ENCODE results near the gene LCMT2.

Gene LCMT2

DNA sequence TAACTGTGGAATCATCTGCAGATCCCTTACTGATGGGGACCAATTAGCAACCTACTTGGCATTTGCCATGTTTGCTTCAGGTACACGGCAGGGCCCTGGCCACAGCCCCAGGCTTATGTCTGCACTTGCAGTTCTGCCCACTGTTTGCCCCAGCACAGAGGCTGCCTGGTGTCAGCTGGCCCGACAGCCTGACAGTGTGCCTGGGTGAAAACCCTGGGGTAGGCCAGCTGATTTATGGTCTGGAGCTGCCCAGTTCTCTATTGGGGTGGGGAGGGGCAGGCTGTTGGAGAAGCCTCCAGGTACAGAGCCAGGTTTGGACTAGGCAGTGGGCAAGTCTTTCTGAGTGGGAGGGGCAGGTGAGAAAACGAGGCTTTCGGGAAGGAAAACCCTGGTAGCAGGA, 52.5 kb downstream of the LCMT2 start:
- H4K20me1 ChIP-seq (ENCODE audit: insufficient read depth, low read length): no peaks in the 10 kb centered on the region
- no peak overlapping the region for H3K27ac ChIP-seq (ENCODE audit: low read length)
- H3K36me3 ChIP-seq (replicated peaks; ENCODE audit: low read depth, low read length): no peaks in the 10 kb centered on the region

GRCh38 chr15:43277231-43277823, 53.0 kb downstream of the LCMT2 start:
- H3K4me2 ChIP-seq (ENCODE audit: low read length): no peak overlapping the region
- no peak overlapping the region for H3K27ac ChIP-seq (ENCODE audit: low read length)
- H3K27me3 ChIP-seq (ENCODE audit: low read depth, low read length): no peaks in the 10 kb centered on the region
- no peak overlapping the region for H3K4me3 ChIP-seq (ENCODE audit: low read length)
- no peaks in the 10 kb centered on the region for H3K9me3 ChIP-seq (ENCODE audit: insufficient read depth, low read length)
- H3K79me2 ChIP-seq (ENCODE audit: low read length): no peaks in the 10 kb centered on the region
- no peaks in the 10 kb centered on the region for H3K36me3 ChIP-seq (replicated peaks; ENCODE audit: low read depth, low read length)
- H2AFZ ChIP-seq (ENCODE audit: low read depth, low read length): no peak overlapping the region; the same call in 1 of the 2 replicates
- no peaks in the 10 kb centered on the region for H4K20me1 ChIP-seq (ENCODE audit: insufficient read depth, low read length)
- H3K4me1 ChIP-seq (ENCODE audit: low read length): no peaks in the 10 kb centered on the region
- TF ChIP-seq, protein P1, sequence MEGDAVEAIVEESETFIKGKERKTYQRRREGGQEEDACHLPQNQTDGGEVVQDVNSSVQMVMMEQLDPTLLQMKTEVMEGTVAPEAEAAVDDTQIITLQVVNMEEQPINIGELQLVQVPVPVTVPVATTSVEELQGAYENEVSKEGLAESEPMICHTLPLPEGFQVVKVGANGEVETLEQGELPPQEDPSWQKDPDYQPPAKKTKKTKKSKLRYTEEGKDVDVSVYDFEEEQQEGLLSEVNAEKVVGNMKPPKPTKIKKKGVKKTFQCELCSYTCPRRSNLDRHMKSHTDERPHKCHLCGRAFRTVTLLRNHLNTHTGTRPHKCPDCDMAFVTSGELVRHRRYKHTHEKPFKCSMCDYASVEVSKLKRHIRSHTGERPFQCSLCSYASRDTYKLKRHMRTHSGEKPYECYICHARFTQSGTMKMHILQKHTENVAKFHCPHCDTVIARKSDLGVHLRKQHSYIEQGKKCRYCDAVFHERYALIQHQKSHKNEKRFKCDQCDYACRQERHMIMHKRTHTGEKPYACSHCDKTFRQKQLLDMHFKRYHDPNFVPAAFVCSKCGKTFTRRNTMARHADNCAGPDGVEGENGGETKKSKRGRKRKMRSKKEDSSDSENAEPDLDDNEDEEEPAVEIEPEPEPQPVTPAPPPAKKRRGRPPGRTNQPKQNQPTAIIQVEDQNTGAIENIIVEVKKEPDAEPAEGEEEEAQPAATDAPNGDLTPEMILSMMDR (IDR thresholded peaks at IDR 0.05; ENCODE audit: low read depth, low read length): no peak
- TF ChIP-seq EZH2phosphoT487 (IDR thresholded peaks at IDR 0.05; ENCODE audit: low read depth): no peak
- no peak overlapping the region for H3K9ac ChIP-seq (ENCODE audit: low read length)

More for the DNA sequence above, 52.5 kb downstream of the LCMT2 start:
- no peak overlapping the region for H3K4me2 ChIP-seq (ENCODE audit: low read length)
- H3K4me3 ChIP-seq (ENCODE audit: low read length): no peak overlapping the region
- no peak overlapping the region for H3K9ac ChIP-seq (ENCODE audit: low read length)
- no peaks in the 10 kb centered on the region for H3K4me1 ChIP-seq (ENCODE audit: low read length)
- no peaks in the 10 kb centered on the region for H3K9me3 ChIP-seq (ENCODE audit: insufficient read depth, low read length)
- H3K27me3 ChIP-seq (ENCODE audit: low read depth, low read length): no peaks in the 10 kb centered on the region
- no peak overlapping the region; the same call in 1 of the 2 replicates for H2AFZ ChIP-seq (ENCODE audit: low read depth, low read length)
- no peaks in the 10 kb centered on the region for H3K79me2 ChIP-seq (ENCODE audit: low read length)
- no peak for TF ChIP-seq EZH2phosphoT487 (IDR thresholded peaks at IDR 0.05; ENCODE audit: low read depth)

DNA sequence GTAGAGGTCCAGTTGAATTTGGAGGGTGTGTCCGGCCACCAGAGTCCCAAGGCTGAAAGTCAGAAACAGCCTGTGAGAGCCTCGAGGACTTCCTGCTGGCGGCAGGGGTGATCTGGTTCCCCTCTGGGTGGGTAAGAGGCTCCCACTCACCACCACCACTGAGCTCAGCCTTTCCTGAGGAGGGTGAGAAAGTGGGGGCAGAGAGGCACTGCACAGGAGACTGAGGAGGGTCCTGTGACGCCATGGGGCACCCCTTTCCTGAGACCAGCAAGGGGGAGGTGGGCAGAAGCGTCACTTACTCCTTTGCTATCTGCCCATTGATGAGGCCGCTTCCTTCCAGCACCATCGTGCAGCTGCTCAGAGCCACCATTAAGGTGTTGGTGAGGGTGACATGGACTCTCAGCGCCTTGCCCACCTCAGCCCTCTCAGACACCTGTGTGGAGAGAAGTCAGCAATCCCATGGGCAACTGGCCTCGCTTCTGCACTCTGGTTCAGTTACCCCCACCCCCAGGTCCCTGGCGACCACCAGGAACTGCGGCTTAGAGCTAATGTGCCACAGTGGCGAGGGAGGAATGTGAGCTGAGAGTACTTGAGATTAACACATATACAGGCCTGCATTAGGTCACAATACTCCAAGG, 53.7 kb downstream of the LCMT2 start:
- H2AFZ ChIP-seq (ENCODE audit: low read depth, low read length): no peak overlapping the region
- H3K9ac ChIP-seq (ENCODE audit: low read length): no peak overlapping the region
- no peak overlapping the region for H3K4me3 ChIP-seq (ENCODE audit: low read length)
- H3K4me1 ChIP-seq (ENCODE audit: low read length): no peaks in the 10 kb centered on the region
- H3K79me2 ChIP-seq (ENCODE audit: low read length): no peaks in the 10 kb centered on the region
- H3K9me3 ChIP-seq (ENCODE audit: insufficient read depth, low read length): no peaks in the 10 kb centered on the region
- TF ChIP-seq, protein P1 (IDR thresholded peaks at IDR 0.05; ENCODE audit: low read depth, low read length): no peak
- TF ChIP-seq EZH2phosphoT487 (IDR thresholded peaks at IDR 0.05; ENCODE audit: low read depth): no peak
- no peak overlapping the region for H3K27ac ChIP-seq (ENCODE audit: low read length)
- H4K20me1 ChIP-seq (ENCODE audit: insufficient read depth, low read length): no peaks in the 10 kb centered on the region
- no peaks in the 10 kb centered on the region for H3K27me3 ChIP-seq (ENCODE audit: low read depth, low read length)
- H3K36me3 ChIP-seq (replicated peaks; ENCODE audit: low read depth, low read length): no peaks in the 10 kb centered on the region
- H3K4me2 ChIP-seq (ENCODE audit: low read length): no peak overlapping the region

DNA sequence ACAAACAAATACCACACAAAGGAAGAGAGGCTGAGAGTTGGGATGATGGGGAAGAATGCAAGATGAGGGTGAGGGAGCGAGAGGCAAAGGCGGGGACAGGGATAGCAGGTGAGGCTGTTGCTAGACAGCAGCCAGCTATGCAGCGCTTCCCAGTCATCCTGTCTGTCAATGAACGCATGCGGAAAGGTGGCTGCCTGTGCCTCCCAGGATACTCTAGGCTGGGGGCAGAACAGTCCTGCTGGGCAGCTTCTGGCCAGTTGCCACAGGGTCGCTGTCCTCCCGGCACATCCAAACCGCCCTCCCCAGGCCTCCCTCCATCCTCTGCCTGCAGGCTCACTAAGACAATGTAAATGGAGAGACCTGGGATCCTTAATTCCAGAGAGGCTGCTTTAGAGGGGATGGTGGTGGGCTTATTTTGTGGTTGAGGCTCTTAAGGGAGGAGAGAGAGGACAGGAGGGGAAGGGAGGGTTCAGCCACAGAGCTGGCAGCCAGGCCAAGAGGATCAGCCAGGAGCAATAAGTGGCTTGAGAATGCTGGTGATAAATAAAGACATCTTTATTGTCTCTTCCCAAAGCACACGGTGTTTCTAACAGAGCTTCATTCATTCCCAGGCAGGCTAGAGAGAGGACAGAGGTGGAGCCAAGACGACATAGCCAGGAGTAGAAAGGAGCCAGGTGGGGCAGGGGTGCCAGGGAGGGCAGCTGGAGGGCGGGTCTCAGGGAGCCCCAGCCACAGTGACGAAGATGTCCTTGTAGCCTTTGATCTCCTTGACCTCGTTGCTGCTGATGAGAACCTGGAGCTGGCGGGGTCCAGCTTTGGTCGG, 54.4 kb downstream of the LCMT2 start:
- Histone ChIP-seq H3K27ac (ENCODE audit: low read length) (no peak overlapping the region), H3K27me3 (ENCODE audit: low read depth, low read length) (no peaks in the 10 kb centered on the region), H3K4me2 (ENCODE audit: low read length) (no peak overlapping the region), H3K79me2 (ENCODE audit: low read length) (no peaks in the 10 kb centered on the region), H4K20me1 (ENCODE audit: insufficient read depth, low read length) (no peaks in the 10 kb centered on the region), H3K9me3 (ENCODE audit: insufficient read depth, low read length) (no peaks in the 10 kb centered on the region), H3K4me3 (ENCODE audit: low read length) (no peak overlapping the region), H3K4me1 (ENCODE audit: low read length) (peaks cover 4% of the 10 kb centered on the region), H3K9ac (ENCODE audit: low read length) (no peak overlapping the region), H3K36me3 (replicated peaks; ENCODE audit: low read depth, low read length) (no peaks in the 10 kb centered on the region), H2AFZ (ENCODE audit: low read depth, low read length) (no peak overlapping the region)
- TF ChIP-seq, protein P1 (IDR thresholded peaks at IDR 0.05; ENCODE audit: low read depth, low read length): no peak
- no peak for TF ChIP-seq EZH2phosphoT487 (IDR thresholded peaks at IDR 0.05; ENCODE audit: low read depth)

Data from OCI-LY3 (cell line).